DLD1 (cell line): Measurements from ENCODE around the gene DUXA.

Source experiments
- in situ Hi-C: cut with HindIII; loops from 2 replicates; pipeline ENCODE4 v1.10.0; 2017; ENCODE audit warnings: low sequenced_read_pairs

The DUXA gene

GRCh38 chr19:57106722-57107235 lies 60.5 kb downstream of the DUXA start:
- in situ Hi-C loops = no loop called here

GRCh38 chr19:57105976-57106721 lies 61.1 kb downstream of the DUXA start:
- in situ Hi-C loops = no loop called here
